A549 (cell line): ENCODE measurements around the gene GPI. TPM values are rescaled to one million over a fixed set of nuclear protein-coding genes. Genes with fewer than 3 reads are reported as not detected.
A peak's percentile ranks its signal among the peaks of the same experiment; 100 is the strongest.

Source experiments
- ATAC-seq, 2 experiments: fragments of 200-7000 bp in 1 of 2; fragments of >200 bp in 1 of 2; cut with Nextera tagmentation in 1 of 2; cut with Tn5 transposase in 1 of 2; 3 replicates each; pipeline versions ENCODE4 v1.8.0 to v1.9.1; 2018 to 2020; ENCODE audit warnings: mild to moderate bottlenecking in 1 of 2, moderate library complexity in 1 of 2
- CTCF ChIA-PET: fragments of 300-600 bp; sonication (Branson Sonifier 250); formaldehyde crosslinking; extraction: SDS; loops from one replicate; lab custom pipeline; 2021; ENCODE audit warnings: antibody characterized with exemption, inconsistent platforms; lab: Yijun Ruan, JAX
- POLR2A ChIA-PET: fragments of 350-600 bp; formaldehyde crosslinking; extraction: SDS; loops from one replicate; lab custom pipeline; 2021; ENCODE audit warnings: antibody characterized with exemption, inconsistent platforms; lab: Yijun Ruan, JAX
- DNase-seq, 2 experiments: peaks; one replicate each; pipeline versions ENCODE4 v3.0.0 to v3.0.0-alpha.2; 2011 to 2016; ENCODE audit warnings: low read depth in 1 of 2, low spot score in 1 of 2
- FAIRE-seq: peaks from 2 replicates; lab custom pipeline; 2011; peaks lifted over from hg19 to GRCh38; lab: Jason Lieb, UNC
- H3K27ac ChIP-seq, 2 experiments: fragments of >200 bp; sonication (Bioruptor Twin); formaldehyde crosslinking; 3 replicates each; pipeline ENCODE4 v1.5.1; 2016 to 2017
- H3K4me1 ChIP-seq: fragments of >200 bp; sonication (Bioruptor Twin); formaldehyde crosslinking; 3 replicates; pipeline ENCODE4 v1.6.1; 2016
- H3K4me2 ChIP-seq: fragments of >200 bp; sonication (Bioruptor Twin); formaldehyde crosslinking; 3 replicates; pipeline ENCODE4 v1.6.1; 2016
- H3K4me3 ChIP-seq: fragments of >200 bp; sonication (Bioruptor Twin); formaldehyde crosslinking; 3 replicates; pipeline ENCODE4 v1.5.1; 2016
- H3K9me3 ChIP-seq: fragments of >200 bp; sonication (Bioruptor Twin); formaldehyde crosslinking; 3 replicates; pipeline ENCODE4 v1.6.1; 2016
- BHLHE40 ChIP-seq: IDR thresholded peaks from 2 replicates; pipeline ENCODE4 v1.6.1; 2012; ENCODE audit warnings: low read depth, low read length, inconsistent platforms
- CBX2 ChIP-seq: fragments of 200-600 bp; sonication (generic); IDR thresholded peaks from 2 replicates; pipeline ENCODE4 v1.6.1; 2016; ENCODE audit warnings: low read depth, mild to moderate bottlenecking, borderline replicate concordance
- CHD2 ChIP-seq: fragments of 150-350 bp; IDR thresholded peaks from 2 replicates; pipeline ENCODE4 v1.6.1; 2014; ENCODE audit warnings: low read length; ENCODE audit not compliant: partially characterized antibody
- E2F6 ChIP-seq: IDR thresholded peaks from 2 replicates; pipeline ENCODE4 v1.6.1; 2012; ENCODE audit warnings: low read depth, borderline replicate concordance
- EHMT2 ChIP-seq: fragments of 200-600 bp; sonication (generic); IDR thresholded peaks from 2 replicates; pipeline ENCODE4 v1.6.1; 2016; ENCODE audit warnings: antibody characterized with exemption, low read depth, mild to moderate bottlenecking, moderate library complexity
- ELK1 ChIP-seq: fragments of 150-350 bp; IDR thresholded peaks from 2 replicates; pipeline ENCODE4 v1.6.1; 2014; ENCODE audit warnings: low read depth, mild to moderate bottlenecking, low read length
- EP300 ChIP-seq, 2 experiments: fragments of >200 bp; sonication (Bioruptor Twin); formaldehyde crosslinking; IDR thresholded peaks; 2 replicates in 1 of 2; 3 replicates in 1 of 2; pipeline ENCODE4 v1.6.1; 2016 to 2017
- ESRRA ChIP-seq: fragments of 150-350 bp; IDR thresholded peaks from 2 replicates; pipeline ENCODE4 v1.6.1; 2014; ENCODE audit warnings: mild to moderate bottlenecking, low read length, borderline replicate concordance
- FOSB ChIP-seq: fragments of 250-450 bp; sonication (Bioruptor Pico); IDR thresholded peaks from 2 replicates; pipeline ENCODE4 v1.5.0; 2020; ENCODE audit warnings: mild to moderate bottlenecking, moderate library complexity
- FOSL2 ChIP-seq, 2 experiments: fragments of 450-650 bp in 1 of 2; fragments of >200 bp in 1 of 2; sonication (Bioruptor Twin) in 1 of 2; formaldehyde crosslinking; IDR thresholded peaks; 2 replicates each; pipeline versions ENCODE4 v1.5.0 to v1.6.1; 2016 to 2020; ENCODE audit warnings: mild to moderate bottlenecking in 1 of 2, moderate library complexity in 1 of 2
- FOXS1 ChIP-seq: fragments of 250-450 bp; sonication (Bioruptor Pico); IDR thresholded peaks from 2 replicates; pipeline ENCODE4 v1.5.0; 2020; ENCODE audit warnings: mild to moderate bottlenecking, moderate library complexity
- HES2 ChIP-seq: fragments of >200 bp; sonication (Bioruptor Twin); formaldehyde crosslinking; IDR thresholded peaks from 2 replicates; pipeline ENCODE4 v1.6.1; 2016
- HEYL ChIP-seq: fragments of 250-450 bp; sonication (Bioruptor Pico); IDR thresholded peaks from 2 replicates; pipeline ENCODE4 v1.8.0; 2021; ENCODE audit warnings: mild to moderate bottlenecking, moderate library complexity
- JUN ChIP-seq, 2 experiments: fragments of >200 bp; sonication (Bioruptor Twin); formaldehyde crosslinking; IDR thresholded peaks; 2 replicates in 1 of 2; 3 replicates in 1 of 2; pipeline ENCODE4 v1.6.1; 2016 to 2017
- JUNB ChIP-seq: fragments of >200 bp; sonication (Bioruptor Twin); formaldehyde crosslinking; IDR thresholded peaks from 2 replicates; pipeline ENCODE4 v1.6.1; 2016
- MYC ChIP-seq: IDR thresholded peaks from 2 replicates; pipeline ENCODE4 v1.6.1; 2012; ENCODE audit warnings: mild to moderate bottlenecking, inconsistent platforms, low read length, improper control_type of control experiment, borderline replicate concordance
- NFE2L2 ChIP-seq: fragments of 150-350 bp; conservative IDR thresholded peaks from 2 replicates; pipeline ENCODE4 v1.6.1; 2014; ENCODE audit warnings: low read length
- NPAS2 ChIP-seq: fragments of 250-450 bp; sonication (Bioruptor Pico); IDR thresholded peaks from 2 replicates; pipeline ENCODE4 v1.8.0; 2022; ENCODE audit warnings: mild to moderate bottlenecking, moderate library complexity, borderline replicate concordance
- PBX3 ChIP-seq: IDR thresholded peaks from 2 replicates; pipeline ENCODE4 v1.6.1; 2012
- PHF8 ChIP-seq: fragments of 200-600 bp; sonication (generic); IDR thresholded peaks from 2 replicates; pipeline ENCODE4 v1.6.1; 2016; ENCODE audit warnings: low read depth, mild to moderate bottlenecking, antibody characterized with exemption, moderate library complexity, borderline replicate concordance
- RAD21 ChIP-seq, 2 experiments: fragments of >200 bp in 1 of 2; sonication (Bioruptor Twin) in 1 of 2; formaldehyde crosslinking in 1 of 2; IDR thresholded peaks in 1 of 2; conservative IDR thresholded peaks in 1 of 2; 2 replicates in 1 of 2; 3 replicates in 1 of 2; pipeline ENCODE4 v1.6.1; 2012 to 2018; ENCODE audit warnings: inconsistent platforms in 1 of 2
- REST ChIP-seq: fragments of 200-600 bp; sonication (generic); IDR thresholded peaks from 2 replicates; pipeline ENCODE4 v1.6.1; 2016; ENCODE audit warnings: antibody characterized with exemption, mild to moderate bottlenecking, moderate library complexity
- RFX5 ChIP-seq: fragments of 450-650 bp; IDR thresholded peaks from 2 replicates; pipeline ENCODE4 v1.7.1; 2014; ENCODE audit warnings: antibody characterized with exemption, mild to moderate bottlenecking, moderate library complexity
- RNF2 ChIP-seq: fragments of 200-600 bp; sonication (generic); IDR thresholded peaks from 2 replicates; pipeline ENCODE4 v1.6.1; 2016; ENCODE audit warnings: low read depth, mild to moderate bottlenecking, antibody characterized with exemption, moderate library complexity, borderline replicate concordance
- SMC3 ChIP-seq: fragments of >200 bp; sonication (Bioruptor Twin); formaldehyde crosslinking; IDR thresholded peaks from 3 replicates; pipeline ENCODE4 v1.6.1; 2018; ENCODE audit warnings: inconsistent platforms
- ZC3H11A ChIP-seq: fragments of 450-650 bp; IDR thresholded peaks from 2 replicates; pipeline ENCODE4 v1.6.1; 2014; ENCODE audit warnings: antibody characterized with exemption, mild to moderate bottlenecking
- ZNF302 ChIP-seq: fragments of 250-450 bp; sonication (Bioruptor Pico); IDR thresholded peaks from 2 replicates; pipeline ENCODE4 v1.9.0; 2021; ENCODE audit warnings: inconsistent platforms, mild to moderate bottlenecking, moderate library complexity
- ZSCAN20 ChIP-seq: fragments of 250-450 bp; sonication (Bioruptor Pico); IDR thresholded peaks from 2 replicates; pipeline ENCODE4 v1.8.0; 2022; ENCODE audit warnings: mild to moderate bottlenecking, moderate library complexity
- WGBS: methylation state at CpG from one replicate; pipeline ENCODE4 v1.1.6; 2017; ENCODE audit errors: missing lambda C conversion rate; 5-methylcytosine and 5-hydroxymethylcytosine counted together
- polyA plus RNA-seq, 4 experiments: library from polyadenylated mRNA; depleted of rRNA in 3 of 4; stranded (reverse); fragments of >200 nt; fragmentation: RNase III in 1 of 4; extraction: RNeasy Plus Mini Kit Qiagen cat#74134 plus additional on column Dnase treatment in 1 of 4; gene quantifications; 2 replicates in 3 of 4; 3 replicates in 1 of 4; pipeline ENCODE4 v1.2.3, GENCODE V29; 2011 to 2017

The GPI gene
- polyA plus RNA-seq, 2 of the 4 experiments (the other 2 are of a cell fraction), result 548 to 565 TPM

GRCh38 chr19:34341935-34342680 is 22.9 kb upstream of the GPI start:
- no peak overlapping the region for H3K4me2 ChIP-seq
- TF ChIP-seq REST (no peak), RNF2 (no peak), ZNF302 (CRISPR knock-in tag) (no peak), SMC3 (no peak), E2F6 (no peak), NPAS2 (CRISPR knock-in tag) (no peak), ZC3H11A (no peak), RAD21 (conservative IDR thresholded peaks at IDR 0.05 in 1 of 2, IDR thresholded peaks at IDR 0.05 in 1 of 2) (no peak), FOXS1 (CRISPR knock-in tag) (no peak), JUNB (no peak), FOSB (CRISPR knock-in tag) (no peak), EHMT2 (no peak), ELK1 (no peak)
- no peaks in the 10 kb centered on the region for H3K4me1 ChIP-seq
- ChIA-PET POLR2A (no interaction called here), CTCF (interaction anchor here (18.3 to 25.0 kb wide), 2 partner anchors 7 to 9 kb away, joined by 348 read pairs; no protein-coding TSS in a partner anchor)
- no peak overlapping the region for H3K27ac ChIP-seq
- no peaks in the 10 kb centered on the region for H3K9me3 ChIP-seq
- H3K4me3 ChIP-seq, result no peak overlapping the region
- FAIRE-seq (no peak), ATAC-seq (no peak), DNase-seq (no peak)
- WGBS, result 89% methylated on average over 12 of the region's 12 CpGs

- Histone ChIP-seq H3K4me1 (no peaks in the 10 kb centered on the region), H3K9me3 (no peaks in the 10 kb centered on the region), H3K4me2 (no peak overlapping the region), H3K27ac (no peak overlapping the region), H3K4me3 (no peak overlapping the region)
- WGBS, result 87% methylated on average over 2 of the region's 2 CpGs
- POLR2A ChIA-PET, result no interaction called here
- DNase-seq (no peak), FAIRE-seq (peak; percentile 39), ATAC-seq (no peak)
- CTCF ChIA-PET, result interaction anchor here (0.6 to 25.0 kb wide), 7 partner anchors 8 to 566 kb away, joined by 3 to 348 read pairs (median 4); no protein-coding TSS in a partner anchor
- TF ChIP-seq HEYL (CRISPR knock-in tag) (no peak), PBX3 (no peak), HES2 (no peak), FOSL2 (IDR thresholded peaks at IDR 0.05) (no peak), FOSL2 (CRISPR knock-in tag; IDR thresholded peaks at IDR 0.05) (no peak), BHLHE40 (no peak), ZSCAN20 (CRISPR knock-in tag) (no peak), NFE2L2 (no peak), RFX5 (no peak), EP300 (IDR thresholded peaks at IDR 0.05) (no peak), ELK1 (no peak), CBX2 (no peak), PHF8 (no peak), JUN (IDR thresholded peaks at IDR 0.05) (no peak), ESRRA (no peak), CHD2 (no peak), MYC (no peak)
Observed at GRCh38 chr19:34343751-34344150, 21.2 kb upstream of the GPI start.
